OCI-LY3 (cell line): Measurements from ENCODE around the gene SLC2A4.

ENCODE experiments used
- EZH2phosphoT487 ChIP-seq: fragments of 200-600 bp; shearing (Covaris generic); IDR thresholded peaks from 2 replicates; pipeline ENCODE4 v1.6.1; 2018; ENCODE audit warnings: antibody characterized with exemption, mixed run types, low read depth
- TF ChIP-seq, protein P1 (sequence below): fragments of 200-600, 300-600 bp; sonication (generic); IDR thresholded peaks from 2 replicates; pipeline ENCODE4 v1.5.1; 2014; ENCODE audit warnings: antibody characterized with exemption, low read length, low read depth

DNA sequence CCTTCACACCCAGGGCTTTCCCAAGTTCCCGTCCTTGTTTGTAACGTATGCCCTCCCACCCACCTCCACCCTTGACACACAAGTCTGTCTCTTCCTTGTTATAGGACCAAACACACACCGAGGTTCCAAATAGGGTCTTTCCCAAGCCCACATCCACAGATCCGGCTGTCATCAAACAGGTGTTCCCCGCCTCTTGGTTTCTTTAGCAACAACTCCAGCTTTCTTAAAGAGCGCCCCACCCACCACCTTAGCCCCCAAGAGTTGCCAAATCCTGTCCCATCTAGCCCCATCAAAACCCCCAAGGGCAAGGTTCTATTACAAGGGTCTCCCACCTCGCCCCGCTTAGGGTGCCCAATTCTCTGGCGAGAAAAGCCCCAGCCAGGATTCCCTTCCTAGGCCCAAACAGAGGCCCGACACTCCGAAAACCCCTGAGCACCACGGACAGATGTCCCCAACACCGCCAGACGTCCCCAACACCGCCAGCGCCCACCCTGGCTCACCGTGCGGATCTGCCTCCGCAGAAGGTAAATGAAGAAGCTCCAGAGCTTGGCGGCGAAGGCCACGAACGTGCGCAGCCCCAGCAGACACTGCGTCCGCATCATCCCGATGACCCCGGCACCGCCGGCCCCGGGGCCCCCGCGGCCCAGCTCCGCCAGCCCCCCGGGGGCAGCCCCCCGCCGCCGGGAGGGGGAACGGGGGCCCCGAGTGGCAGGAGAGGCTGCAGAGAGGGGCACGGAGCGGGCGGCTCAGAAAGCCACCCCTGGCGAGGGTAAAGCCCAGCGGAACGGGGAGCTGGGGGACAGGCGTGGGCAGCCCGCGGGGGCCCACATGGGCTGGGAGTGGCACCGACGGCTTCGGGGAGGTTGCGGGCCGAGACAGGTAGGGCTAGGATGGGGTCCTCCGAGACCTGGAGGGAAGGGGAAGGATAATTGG lies 30.6 kb upstream of the SLC2A4 start:
- TF ChIP-seq EZH2phosphoT487: no peak
- TF ChIP-seq, protein P1, sequence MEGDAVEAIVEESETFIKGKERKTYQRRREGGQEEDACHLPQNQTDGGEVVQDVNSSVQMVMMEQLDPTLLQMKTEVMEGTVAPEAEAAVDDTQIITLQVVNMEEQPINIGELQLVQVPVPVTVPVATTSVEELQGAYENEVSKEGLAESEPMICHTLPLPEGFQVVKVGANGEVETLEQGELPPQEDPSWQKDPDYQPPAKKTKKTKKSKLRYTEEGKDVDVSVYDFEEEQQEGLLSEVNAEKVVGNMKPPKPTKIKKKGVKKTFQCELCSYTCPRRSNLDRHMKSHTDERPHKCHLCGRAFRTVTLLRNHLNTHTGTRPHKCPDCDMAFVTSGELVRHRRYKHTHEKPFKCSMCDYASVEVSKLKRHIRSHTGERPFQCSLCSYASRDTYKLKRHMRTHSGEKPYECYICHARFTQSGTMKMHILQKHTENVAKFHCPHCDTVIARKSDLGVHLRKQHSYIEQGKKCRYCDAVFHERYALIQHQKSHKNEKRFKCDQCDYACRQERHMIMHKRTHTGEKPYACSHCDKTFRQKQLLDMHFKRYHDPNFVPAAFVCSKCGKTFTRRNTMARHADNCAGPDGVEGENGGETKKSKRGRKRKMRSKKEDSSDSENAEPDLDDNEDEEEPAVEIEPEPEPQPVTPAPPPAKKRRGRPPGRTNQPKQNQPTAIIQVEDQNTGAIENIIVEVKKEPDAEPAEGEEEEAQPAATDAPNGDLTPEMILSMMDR: no peak
